Breast epithelium (tissue), 4 donors: ENCODE measurements around the gene PTPRM. TPM values are rescaled to one million over a fixed set of nuclear protein-coding genes. Genes with fewer than 3 reads are reported as not detected.

Experiments used
- DNase-seq, 2 donors: peaks; one replicate each; pipeline ENCODE4 v3.0.0-alpha.2; 2019; ENCODE audit warnings: low spot score in 2 of 2
- H3K27ac ChIP-seq, 2 donors: fragments of 200-600 bp; sonication (generic) in 1 of 2; one replicate each; pipeline ENCODE4 v1.5.1; 2016 to 2019; ENCODE audit warnings: mild to moderate bottlenecking in 1 of 2
- H3K27me3 ChIP-seq, 2 donors: fragments of 200-600 bp; sonication (generic) in 1 of 2; one replicate each; pipeline versions ENCODE4 v1.5.1 to v1.6.0; 2017 to 2019; ENCODE audit warnings: control low read depth in 1 of 2, mild to moderate bottlenecking in 1 of 2
- H3K36me3 ChIP-seq: fragments of 200-600 bp; one replicate; pipeline ENCODE4 v1.5.1; 2019
- H3K4me1 ChIP-seq, 2 donors: fragments of 200-600 bp; sonication (generic); one replicate each; pipeline ENCODE4 v1.5.1; 2016 to 2019; ENCODE audit warnings: control low read depth in 1 of 2
- H3K4me3 ChIP-seq, 3 donors: fragments of 200-600 bp; sonication (generic); 1 replicate in 2 of 3; 2 replicates in 1 of 3; pipeline ENCODE4 v1.5.1; 2016 to 2019; ENCODE audit warnings: mild to moderate bottlenecking in 3 of 3, moderate library complexity in 2 of 3
- H3K9me3 ChIP-seq, 2 donors: fragments of 200-600 bp; sonication (generic) in 1 of 2; one replicate each; pipeline ENCODE4 v1.5.1; 2016 to 2019; ENCODE audit warnings: control low read depth in 1 of 2
- POLR2A ChIP-seq: fragments of 450-650 bp; IDR thresholded peaks from one replicate; pipeline ENCODE4 v1.6.1; 2016; ENCODE audit warnings: antibody characterized with exemption, mild to moderate bottlenecking, moderate library complexity
- POLR2AphosphoS5 ChIP-seq, 3 donors: sonication (generic); formaldehyde crosslinking; IDR thresholded peaks; one replicate each; pipeline ENCODE4 v1.6.1; 2017; ENCODE audit warnings: antibody characterized with exemption in 3 of 3
- intact Hi-C: fragments of 100-400 bp; cut with DNase I; formaldehyde crosslinking; loops from one replicate; pipeline ENCODE4 v1.15.1; 2023; ENCODE audit warnings: low total_unique reads
- total RNA-seq, 3 donors: library from RNA; depleted of rRNA; stranded (reverse); fragments of >200 nt; gene quantifications; one replicate each; pipeline ENCODE4 v1.1.0, GENCODE V29; 2016
- TF ChIP-seq, protein P1 (sequence below), 3 donors: fragments of 450-650 bp; IDR thresholded peaks; one replicate each; pipeline ENCODE4 v1.5.1; 2016 to 2017; ENCODE audit warnings: antibody characterized with exemption in 3 of 3, mild to moderate bottlenecking in 3 of 3, moderate library complexity in 3 of 3

The PTPRM gene
- total RNA-seq, 3 donors from 2014 or later, result 41.7 to 181 (median 140) TPM

DNA sequence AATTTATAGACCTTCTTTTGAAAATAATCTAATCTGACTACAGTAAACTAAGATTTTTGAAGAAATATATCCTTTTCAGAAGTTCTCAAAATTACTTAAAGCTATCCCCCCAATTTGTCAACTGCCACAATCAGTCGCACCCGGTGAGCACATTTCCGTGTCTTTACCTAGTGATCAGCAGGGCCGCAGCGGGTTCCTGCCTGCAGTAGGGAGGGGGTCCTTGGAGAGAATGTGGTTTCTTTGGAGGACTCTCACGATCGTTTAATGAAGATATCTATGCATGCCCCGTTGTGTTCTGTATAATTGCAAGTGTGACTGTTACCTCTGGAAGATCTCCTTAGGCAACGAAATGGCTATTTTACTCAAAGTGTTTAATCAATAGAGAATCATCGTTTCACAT is 790.2 kb downstream of the PTPRM start:
- Histone ChIP-seq H3K4me1 (no peaks in the 10 kb centered on the region), H3K27me3 (no peaks in the 10 kb centered on the region), H3K36me3 (no peaks in the 10 kb centered on the region), H3K4me3 (no peak overlapping the region), H3K27ac (no peak overlapping the region), H3K9me3 (no peaks in the 10 kb centered on the region)
- DNase-seq, result no peak
- intact Hi-C loops, result no loop called here
- TF ChIP-seq, protein P1, sequence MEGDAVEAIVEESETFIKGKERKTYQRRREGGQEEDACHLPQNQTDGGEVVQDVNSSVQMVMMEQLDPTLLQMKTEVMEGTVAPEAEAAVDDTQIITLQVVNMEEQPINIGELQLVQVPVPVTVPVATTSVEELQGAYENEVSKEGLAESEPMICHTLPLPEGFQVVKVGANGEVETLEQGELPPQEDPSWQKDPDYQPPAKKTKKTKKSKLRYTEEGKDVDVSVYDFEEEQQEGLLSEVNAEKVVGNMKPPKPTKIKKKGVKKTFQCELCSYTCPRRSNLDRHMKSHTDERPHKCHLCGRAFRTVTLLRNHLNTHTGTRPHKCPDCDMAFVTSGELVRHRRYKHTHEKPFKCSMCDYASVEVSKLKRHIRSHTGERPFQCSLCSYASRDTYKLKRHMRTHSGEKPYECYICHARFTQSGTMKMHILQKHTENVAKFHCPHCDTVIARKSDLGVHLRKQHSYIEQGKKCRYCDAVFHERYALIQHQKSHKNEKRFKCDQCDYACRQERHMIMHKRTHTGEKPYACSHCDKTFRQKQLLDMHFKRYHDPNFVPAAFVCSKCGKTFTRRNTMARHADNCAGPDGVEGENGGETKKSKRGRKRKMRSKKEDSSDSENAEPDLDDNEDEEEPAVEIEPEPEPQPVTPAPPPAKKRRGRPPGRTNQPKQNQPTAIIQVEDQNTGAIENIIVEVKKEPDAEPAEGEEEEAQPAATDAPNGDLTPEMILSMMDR (IDR thresholded peaks at IDR 0.05), result no peak
- TF ChIP-seq POLR2A (no peak), POLR2AphosphoS5 (IDR thresholded peaks at IDR 0.05) (no peak)

DNA sequence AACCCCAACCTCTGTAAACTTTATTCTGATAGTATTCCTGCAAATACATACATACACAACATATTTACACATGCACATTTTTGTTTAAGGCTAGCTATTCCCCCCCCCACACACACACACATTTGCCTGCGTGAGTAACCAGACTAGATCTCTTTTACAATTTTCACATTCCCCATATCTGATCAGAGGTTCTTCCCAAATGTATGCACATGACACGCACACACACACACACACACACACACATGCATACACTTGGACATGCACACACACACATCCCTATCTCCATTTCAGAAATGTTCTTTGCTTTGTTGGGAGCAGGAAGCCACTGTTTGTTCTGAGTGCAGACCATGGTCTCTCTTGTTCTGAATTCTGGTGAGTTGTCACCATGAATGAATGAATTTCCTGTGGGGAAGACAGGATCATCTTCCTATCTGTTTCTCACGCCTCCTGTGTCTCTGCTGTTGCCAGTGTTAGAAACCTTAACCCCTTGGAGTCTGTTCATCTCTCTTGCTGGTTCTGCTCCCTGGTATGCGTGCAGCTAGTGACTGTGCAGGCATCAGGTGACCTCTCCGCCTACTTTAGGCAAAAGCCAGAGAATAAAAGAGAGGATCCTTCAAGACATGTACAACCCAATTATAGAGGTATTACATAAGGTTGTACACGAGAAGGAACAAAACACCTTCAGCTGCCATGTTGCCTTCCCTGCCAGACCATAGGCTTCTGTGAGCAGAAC is 791.1 kb downstream of the PTPRM start:
- intact Hi-C loops, result no loop called here
- Histone ChIP-seq H3K36me3 (no peaks in the 10 kb centered on the region), H3K9me3 (no peaks in the 10 kb centered on the region), H3K4me3 (no peak overlapping the region), H3K27me3 (no peaks in the 10 kb centered on the region), H3K4me1 (no peaks in the 10 kb centered on the region), H3K27ac (no peak overlapping the region)
- TF ChIP-seq POLR2AphosphoS5 (IDR thresholded peaks at IDR 0.05), result no peak
- no peak for TF ChIP-seq POLR2A
- TF ChIP-seq, protein P1 (IDR thresholded peaks at IDR 0.05), result no peak
- no peak for DNase-seq

DNA sequence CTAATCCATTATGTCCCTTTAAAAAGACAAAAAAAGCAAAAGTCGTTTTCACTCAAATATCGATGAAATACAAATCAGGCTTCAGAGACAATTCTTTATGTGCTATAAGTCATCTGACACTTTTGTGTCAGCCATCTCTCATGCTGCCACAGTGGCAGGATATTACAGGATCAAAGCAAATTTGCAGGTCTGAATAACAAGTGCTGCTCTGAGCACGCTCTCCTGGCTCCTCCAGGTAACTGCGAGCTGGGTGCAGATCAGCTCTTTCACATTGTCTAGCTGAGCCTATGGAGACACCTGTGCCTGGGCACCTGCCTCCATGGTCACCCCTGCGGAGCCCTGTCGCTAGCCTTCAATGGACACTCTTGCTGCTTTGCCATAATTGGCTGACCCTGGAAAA is 792.0 kb downstream of the PTPRM start:
- Histone ChIP-seq H3K4me1 (no peaks in the 10 kb centered on the region), H3K27me3 (no peaks in the 10 kb centered on the region), H3K4me3 (no peak overlapping the region), H3K36me3 (no peaks in the 10 kb centered on the region), H3K9me3 (no peaks in the 10 kb centered on the region), H3K27ac (no peak overlapping the region)
- TF ChIP-seq, protein P1 (IDR thresholded peaks at IDR 0.05), result no peak
- TF ChIP-seq POLR2A, result no peak
- TF ChIP-seq POLR2AphosphoS5 (IDR thresholded peaks at IDR 0.05), result no peak
- no peak for DNase-seq
- intact Hi-C loops, result no loop called here

DNA sequence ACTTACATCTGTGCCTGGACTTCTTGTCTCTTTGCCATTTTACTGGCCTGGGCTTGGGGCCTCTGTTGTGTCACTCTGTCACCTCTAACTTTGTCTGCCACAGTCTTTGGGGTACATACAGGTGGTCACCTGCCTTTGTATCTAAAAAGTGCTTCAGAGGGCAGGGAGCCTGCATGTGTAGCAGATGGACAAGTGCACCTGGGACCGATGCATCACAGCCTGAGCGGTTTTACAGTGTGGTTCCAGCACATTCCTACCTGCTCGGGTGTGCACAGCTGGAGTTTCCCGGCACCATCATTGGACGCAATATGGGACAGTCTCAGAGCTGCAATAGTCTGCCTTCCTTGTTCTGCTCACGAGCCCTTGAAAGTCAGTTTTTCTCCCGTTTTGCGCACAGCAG is 792.4 kb downstream of the PTPRM start:
- H3K9me3 ChIP-seq, result no peaks in the 10 kb centered on the region
- no peaks in the 10 kb centered on the region for H3K36me3 ChIP-seq
- no peak overlapping the region for H3K27ac ChIP-seq
- intact Hi-C loops, result no loop called here
- H3K4me3 ChIP-seq, result no peak overlapping the region
- no peak for DNase-seq
- no peaks in the 10 kb centered on the region for H3K4me1 ChIP-seq
- TF ChIP-seq POLR2A, result no peak
- TF ChIP-seq, protein P1 (IDR thresholded peaks at IDR 0.05), result no peak
- TF ChIP-seq POLR2AphosphoS5 (IDR thresholded peaks at IDR 0.05), result no peak
- no peaks in the 10 kb centered on the region for H3K27me3 ChIP-seq

DNA sequence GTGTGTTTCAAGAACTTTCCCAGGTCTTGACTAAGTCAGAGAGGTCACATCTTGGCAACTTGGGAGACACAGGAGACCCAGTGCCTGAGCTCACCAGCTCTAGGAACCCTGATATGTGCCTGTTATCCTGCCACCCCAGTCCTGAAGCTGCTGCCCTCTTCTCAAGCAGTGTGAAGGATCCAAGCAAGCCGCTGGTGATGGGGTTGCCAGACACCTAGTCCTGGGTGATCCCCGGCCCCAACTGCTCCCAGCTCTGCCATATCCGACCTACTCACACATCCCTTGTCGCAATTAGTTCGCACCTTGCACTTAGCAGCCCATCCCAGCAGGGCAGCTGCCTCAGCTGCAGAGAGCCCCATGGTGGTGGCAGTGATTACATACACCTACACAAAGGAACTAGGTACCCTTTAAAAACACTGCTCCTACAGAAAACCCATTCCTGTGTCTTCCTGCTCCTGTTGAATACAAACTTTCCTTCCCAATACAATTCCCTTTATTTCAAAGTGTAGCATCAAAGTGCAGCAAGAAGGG is 794.9 kb downstream of the PTPRM start:
- H3K4me1 ChIP-seq, result no peaks in the 10 kb centered on the region

More for the DNA sequence above, 794.9 kb downstream of the PTPRM start:
- no peak for TF ChIP-seq POLR2AphosphoS5 (IDR thresholded peaks at IDR 0.05)
- Histone ChIP-seq H3K36me3 (no peaks in the 10 kb centered on the region), H3K4me3 (no peak overlapping the region), H3K9me3 (no peaks in the 10 kb centered on the region), H3K27me3 (no peaks in the 10 kb centered on the region), H3K27ac (no peak overlapping the region)
- no peak for DNase-seq
- intact Hi-C loops, result no loop called here
